Liver (tissue), 2 donors: ENCODE results near the gene TSPEAR.

Experiments used
- JUND ChIP-seq, 2 donors: IDR thresholded peaks; 2 replicates each; pipeline ENCODE4 v1.6.1; 2016; ENCODE audit warnings: antibody characterized with exemption in 2 of 2
- TAF1 ChIP-seq: conservative IDR thresholded peaks from 2 replicates; pipeline ENCODE4 v1.6.1; 2016; ENCODE audit warnings: antibody characterized with exemption, mild to moderate bottlenecking
- donor health status: healthy.

- no peak for TF ChIP-seq JUND (IDR thresholded peaks at IDR 0.05)
- no peak for TF ChIP-seq TAF1
Measured at GRCh38 chr21:44614161-44614631, 97.2 kb downstream of the TSPEAR start.
